Activated T-cell treated with anti-CD3 and anti-CD28 coated beads, Interleukin-2, amount 50 U/mL, for 24 hours (primary cell): ENCODE results near the gene EFCAB8.
"Not testable (repeated sequence)": the region's sequence is repeated elsewhere in the genome, so short reads cannot be mapped to it uniquely, and the experiment has no call there.

ENCODE experiments used
- DNase-seq: peaks from one replicate; pipeline ENCODE4 v3.0.0-alpha.2; 2020
- H3K27ac Mint-ChIP-seq: 2 replicates; pipeline ENCODE4 v1.8.0; 2020; ENCODE audit warnings: mild to moderate bottlenecking, mixed read lengths
- H3K27me3 Mint-ChIP-seq: 2 replicates; pipeline ENCODE4 v1.8.0; 2020; ENCODE audit warnings: mixed read lengths
- H3K36me3 Mint-ChIP-seq: 2 replicates; pipeline ENCODE4 v1.8.0; 2020; ENCODE audit warnings: low read depth, mixed read lengths
- H3K4me1 Mint-ChIP-seq: 2 replicates; pipeline ENCODE4 v1.8.0; 2020; ENCODE audit warnings: low read depth, mixed read lengths
- H3K4me3 Mint-ChIP-seq: 2 replicates; pipeline ENCODE4 v1.8.0; 2020; ENCODE audit warnings: mild to moderate bottlenecking, moderate library complexity, mixed read lengths
- H3K9me3 Mint-ChIP-seq: 2 replicates; pipeline ENCODE4 v1.8.0; 2020; ENCODE audit warnings: mixed read lengths

The EFCAB8 gene

DNA sequence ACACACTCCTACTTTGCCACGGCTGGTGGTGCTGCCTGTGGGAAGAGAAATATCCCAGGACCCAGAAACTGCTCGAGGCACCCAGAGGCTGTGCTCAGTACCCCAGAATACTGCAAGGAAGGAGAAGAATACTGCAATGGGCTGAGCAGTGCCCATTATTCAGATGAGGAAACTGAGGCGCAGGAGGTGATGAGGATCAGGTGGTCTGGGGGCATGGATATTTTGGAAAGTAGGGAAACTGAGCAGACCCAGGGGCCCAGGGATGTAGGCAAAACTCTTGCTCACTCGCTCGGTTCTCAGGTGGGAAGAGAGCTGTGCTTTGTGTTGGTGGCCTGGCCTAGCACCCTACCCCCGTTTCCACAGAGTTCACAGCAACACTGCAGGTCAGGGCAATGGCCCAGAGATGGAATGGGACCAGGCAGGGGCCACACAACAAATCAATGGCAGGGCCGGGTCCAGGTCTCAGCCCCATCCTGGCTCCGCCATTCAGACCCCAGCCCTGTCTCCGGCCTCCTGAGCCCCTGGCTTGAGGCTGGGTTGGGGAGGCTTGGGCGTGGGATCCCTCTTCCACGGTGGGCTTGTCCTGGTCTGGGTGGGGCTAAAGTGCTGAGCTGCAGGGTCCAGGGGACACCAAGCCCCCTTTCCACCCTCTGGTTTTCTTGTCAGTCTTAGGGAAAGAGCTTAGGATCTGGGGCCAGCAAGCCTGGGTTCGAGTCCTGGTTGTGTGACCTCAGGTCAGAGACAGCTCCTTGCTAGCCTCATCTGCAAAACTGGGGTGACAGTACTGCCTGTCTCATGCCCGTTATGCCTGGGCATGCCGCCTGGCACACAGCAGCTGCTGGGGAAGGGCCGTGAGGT lies 111.6 kb downstream of the EFCAB8 start:
- Mint-ChIP-seq H3K27me3 (no peaks in the 10 kb centered on the region), H3K4me1 (no peaks in the 10 kb centered on the region), H3K36me3 (peaks cover 6% of the 10 kb centered on the region), H3K4me3 (peak overlapping the region; percentile 8), H3K9me3 (peaks cover 3% of the 10 kb centered on the region), H3K27ac (no peak overlapping the region)
- DNase-seq, result no peak

- no peak overlapping the region for H3K27ac Mint-ChIP-seq
- peak; percentile 63 for DNase-seq
- H3K27me3 Mint-ChIP-seq, result no peaks in the 10 kb centered on the region
- H3K4me3 Mint-ChIP-seq, result no peak overlapping the region
- peaks cover 6% of the 10 kb centered on the region for H3K36me3 Mint-ChIP-seq
- H3K9me3 Mint-ChIP-seq, result peaks cover 6% of the 10 kb centered on the region
- no peaks in the 10 kb centered on the region for H3K4me1 Mint-ChIP-seq
Observed at GRCh38 chr20:32970973-32971300, 112.2 kb downstream of the EFCAB8 start.

GRCh38 chr20:32971703-32972161 lies 113.0 kb downstream of the EFCAB8 start:
- no peaks in the 10 kb centered on the region for H3K27me3 Mint-ChIP-seq
- H3K9me3 Mint-ChIP-seq, result peaks cover 14% of the 10 kb centered on the region
- no peak overlapping the region for H3K4me3 Mint-ChIP-seq
- H3K27ac Mint-ChIP-seq, result no peak overlapping the region
- DNase-seq, result peak; percentile 70
- H3K36me3 Mint-ChIP-seq, result peaks cover 6% of the 10 kb centered on the region
- peaks cover 7% of the 10 kb centered on the region for H3K4me1 Mint-ChIP-seq

DNA sequence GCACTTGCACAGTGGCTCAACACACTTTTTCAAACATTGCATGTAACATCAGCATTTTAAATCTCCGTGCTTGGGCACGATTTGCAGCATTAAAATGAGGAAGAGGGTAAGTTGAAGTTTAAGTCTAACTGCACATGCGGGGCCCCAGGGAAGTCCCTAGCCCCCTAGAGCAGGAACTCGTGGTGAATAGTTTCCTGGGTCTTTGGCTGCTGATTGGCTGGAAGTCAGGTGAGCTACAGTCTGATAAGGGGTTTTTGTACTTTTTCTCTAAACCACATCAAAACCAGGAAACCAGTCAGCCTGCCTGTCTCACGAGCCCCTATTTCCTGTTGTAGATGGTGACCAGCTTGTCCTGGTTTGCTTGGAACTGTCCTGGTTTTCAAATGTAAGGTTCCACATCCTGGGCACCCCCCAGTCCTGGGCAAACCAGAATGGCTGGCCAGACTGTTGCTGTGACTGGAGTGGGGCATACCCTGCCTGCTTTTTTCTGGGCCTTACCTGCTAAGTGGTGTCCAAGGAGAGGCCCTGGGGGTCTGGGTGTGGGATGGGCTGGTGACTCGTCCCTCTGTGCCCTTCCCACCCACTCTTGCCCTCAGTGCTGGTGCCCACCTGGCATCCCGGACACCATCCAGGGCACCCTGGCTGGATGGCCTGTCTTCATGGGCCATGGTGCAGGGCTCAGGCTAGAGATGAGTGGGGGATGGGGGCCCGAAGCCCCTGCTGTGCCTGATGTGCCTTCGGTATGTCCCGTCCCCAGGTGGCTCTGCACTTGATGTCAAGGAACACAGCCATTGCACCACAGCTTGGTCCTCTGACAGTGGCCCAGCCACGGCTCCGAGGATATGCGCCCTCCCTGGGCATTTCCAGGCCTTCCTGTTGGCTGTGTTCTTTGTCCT lies 113.7 kb downstream of the EFCAB8 start:
- Mint-ChIP-seq H3K36me3 (peaks cover 6% of the 10 kb centered on the region), H3K9me3 (peaks cover 17% of the 10 kb centered on the region), H3K27ac (no peak overlapping the region), H3K4me3 (no peak overlapping the region), H3K4me1 (peaks cover 13% of the 10 kb centered on the region), H3K27me3 (no peaks in the 10 kb centered on the region)
- peak; percentile 79 for DNase-seq

DNA sequence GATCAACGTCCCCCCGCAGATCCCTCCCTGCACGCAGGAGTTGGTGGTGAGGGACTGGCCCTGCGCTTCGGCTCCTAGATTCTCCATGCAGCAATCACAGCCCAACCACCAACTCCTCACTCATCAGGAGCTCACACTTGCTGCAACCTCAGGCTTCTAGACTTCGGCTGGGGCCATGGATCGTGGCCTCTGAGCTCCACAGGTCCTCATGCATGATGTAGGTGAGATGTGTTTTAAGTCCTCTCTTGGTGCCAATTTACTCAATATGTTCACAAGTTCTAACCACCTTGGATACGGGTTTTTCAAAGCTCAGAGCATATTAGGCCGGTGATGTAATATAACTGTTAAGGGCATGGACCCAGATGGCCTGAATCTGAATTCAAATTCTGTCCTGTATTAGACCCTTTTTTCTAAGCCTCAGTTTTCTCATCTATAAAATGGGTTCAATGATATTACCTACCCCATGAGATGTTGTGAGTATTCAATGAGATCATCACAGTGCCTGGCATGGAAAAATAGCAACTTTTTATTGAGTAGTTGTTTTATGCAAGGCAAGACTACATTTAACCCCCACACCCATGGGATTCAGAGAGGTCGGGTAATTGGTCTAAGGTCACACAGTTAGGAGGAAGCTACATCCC lies 114.5 kb downstream of the EFCAB8 start:
- peaks cover 6% of the 10 kb centered on the region for H3K36me3 Mint-ChIP-seq
- peaks cover 17% of the 10 kb centered on the region for H3K9me3 Mint-ChIP-seq
- H3K4me1 Mint-ChIP-seq, result peaks cover 15% of the 10 kb centered on the region
- H3K27me3 Mint-ChIP-seq, result no peaks in the 10 kb centered on the region
- peak overlapping the region; percentile 7 for H3K4me3 Mint-ChIP-seq
- H3K27ac Mint-ChIP-seq, result no peak overlapping the region
- no peak for DNase-seq

DNA sequence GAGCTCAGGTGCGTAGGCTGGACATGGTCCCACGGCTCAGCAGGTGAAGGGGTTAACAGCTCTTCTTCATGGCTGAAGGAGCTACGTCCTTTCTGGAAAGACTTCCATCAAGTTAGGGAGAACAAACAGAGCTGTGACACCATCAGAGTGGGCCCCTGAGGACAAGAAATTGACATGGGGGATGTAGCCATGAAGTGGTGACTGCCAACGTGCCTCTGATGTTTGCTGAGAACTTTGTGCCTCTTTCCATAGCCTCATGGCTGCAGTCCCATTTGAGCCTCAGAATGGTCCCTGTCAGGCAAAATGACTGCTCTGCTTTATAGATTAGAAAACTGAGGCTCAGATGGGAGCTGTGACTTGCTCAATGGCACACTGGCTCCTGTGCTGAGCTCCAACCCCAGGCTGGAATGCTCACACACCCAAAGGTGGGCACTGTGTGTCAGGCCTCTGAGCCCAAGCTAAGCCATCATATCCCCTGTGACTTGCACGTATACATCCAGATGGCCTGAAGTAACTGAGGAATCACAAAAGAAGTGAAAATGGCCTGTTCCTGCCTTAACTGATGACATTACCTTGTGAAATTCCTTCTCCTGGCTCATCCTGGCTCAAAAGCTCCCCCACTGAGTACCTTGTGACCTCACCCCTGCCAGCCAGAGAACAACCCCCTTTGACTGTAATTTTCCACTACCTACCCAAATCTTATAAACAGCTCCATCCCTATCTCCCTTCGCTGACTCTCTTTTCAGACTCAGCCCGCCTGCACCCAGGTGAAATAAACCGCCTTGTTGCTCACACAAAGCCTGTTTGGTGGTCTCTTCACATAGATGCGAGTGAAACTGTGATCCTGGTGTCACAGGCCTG lies 115.7 kb downstream of the EFCAB8 start:
- Mint-ChIP-seq H3K4me1 (peaks cover 15% of the 10 kb centered on the region), H3K9me3 (peaks cover 17% of the 10 kb centered on the region), H3K4me3 (peak overlapping the region; percentile 35)
- DNase-seq, result peak; percentile 40
- H3K36me3 Mint-ChIP-seq, H3K27ac Mint-ChIP-seq, H3K27me3 Mint-ChIP-seq: not testable (repeated sequence)

GRCh38 chr20:32975121-32975520 lies 116.4 kb downstream of the EFCAB8 start:
- H3K4me1 Mint-ChIP-seq, result peaks cover 15% of the 10 kb centered on the region
- DNase-seq, H3K27ac Mint-ChIP-seq, H3K36me3 Mint-ChIP-seq, H3K4me3 Mint-ChIP-seq, H3K27me3 Mint-ChIP-seq: not testable (repeated sequence)
- peaks cover 17% of the 10 kb centered on the region for H3K9me3 Mint-ChIP-seq

DNA sequence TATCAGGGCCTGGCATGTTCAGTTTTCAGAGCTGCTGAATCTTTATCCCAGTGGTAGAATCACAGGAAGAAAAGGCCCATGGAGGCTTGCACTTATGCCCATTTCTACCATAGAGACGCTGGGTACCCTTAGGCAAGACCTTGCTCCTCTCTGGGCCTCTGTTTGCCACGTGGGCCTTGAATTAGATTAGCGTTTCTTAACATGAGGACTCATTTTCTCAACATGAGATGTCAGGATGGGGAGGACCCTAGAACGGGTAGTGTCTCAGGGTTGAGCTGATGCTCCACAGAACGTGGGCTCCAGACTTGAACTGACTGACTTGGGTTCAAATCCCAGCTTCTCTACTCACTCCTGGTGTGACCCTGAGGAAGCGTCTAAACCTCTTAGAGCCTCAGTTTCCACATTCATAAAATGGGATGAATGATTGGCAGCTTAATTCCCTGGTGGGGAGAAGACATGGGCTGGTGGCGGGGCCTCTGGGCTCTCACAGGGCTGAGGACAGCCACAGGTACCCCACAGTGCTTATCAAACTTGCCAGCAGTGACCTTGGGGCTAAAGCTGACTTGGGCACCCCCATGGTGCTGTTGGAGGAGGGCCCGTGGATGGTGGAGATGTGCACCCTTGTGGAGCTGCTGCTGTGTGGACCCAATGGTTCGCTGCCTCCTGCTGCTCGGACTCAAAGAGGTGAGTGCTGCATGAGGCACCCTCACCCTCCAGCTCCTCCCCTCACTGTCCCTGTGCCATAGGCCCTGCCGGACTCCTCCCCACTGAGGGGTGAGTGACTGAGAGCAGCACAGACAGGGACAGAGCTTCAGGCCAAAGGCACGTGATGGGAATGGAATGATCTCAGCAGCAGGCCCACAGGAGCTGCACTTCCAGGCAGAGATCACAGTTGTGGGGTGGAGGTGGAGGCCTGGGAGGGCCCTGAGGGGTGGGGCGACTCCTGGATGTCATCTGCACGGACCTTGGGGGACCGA lies 117.3 kb downstream of the EFCAB8 start:
- H3K36me3 Mint-ChIP-seq, result peaks cover 6% of the 10 kb centered on the region
- H3K27ac Mint-ChIP-seq, result peak overlapping the region; percentile 72
- H3K4me1 Mint-ChIP-seq, result peaks cover 15% of the 10 kb centered on the region
- peak; percentile 30 for DNase-seq
- peaks cover 17% of the 10 kb centered on the region for H3K9me3 Mint-ChIP-seq
- H3K27me3 Mint-ChIP-seq, result no peaks in the 10 kb centered on the region
- no peak overlapping the region for H3K4me3 Mint-ChIP-seq

- H3K36me3 Mint-ChIP-seq, result peaks cover 6% of the 10 kb centered on the region
- H3K4me3 Mint-ChIP-seq, result no peak overlapping the region
- peaks cover 17% of the 10 kb centered on the region for H3K9me3 Mint-ChIP-seq
- H3K27ac Mint-ChIP-seq, result peak overlapping the region; percentile 72
- peak; percentile 37 for DNase-seq
- peaks cover 15% of the 10 kb centered on the region for H3K4me1 Mint-ChIP-seq
- H3K27me3 Mint-ChIP-seq, result no peaks in the 10 kb centered on the region
Observed at GRCh38 chr20:32976746-32977145, 118.0 kb downstream of the EFCAB8 start.

DNA sequence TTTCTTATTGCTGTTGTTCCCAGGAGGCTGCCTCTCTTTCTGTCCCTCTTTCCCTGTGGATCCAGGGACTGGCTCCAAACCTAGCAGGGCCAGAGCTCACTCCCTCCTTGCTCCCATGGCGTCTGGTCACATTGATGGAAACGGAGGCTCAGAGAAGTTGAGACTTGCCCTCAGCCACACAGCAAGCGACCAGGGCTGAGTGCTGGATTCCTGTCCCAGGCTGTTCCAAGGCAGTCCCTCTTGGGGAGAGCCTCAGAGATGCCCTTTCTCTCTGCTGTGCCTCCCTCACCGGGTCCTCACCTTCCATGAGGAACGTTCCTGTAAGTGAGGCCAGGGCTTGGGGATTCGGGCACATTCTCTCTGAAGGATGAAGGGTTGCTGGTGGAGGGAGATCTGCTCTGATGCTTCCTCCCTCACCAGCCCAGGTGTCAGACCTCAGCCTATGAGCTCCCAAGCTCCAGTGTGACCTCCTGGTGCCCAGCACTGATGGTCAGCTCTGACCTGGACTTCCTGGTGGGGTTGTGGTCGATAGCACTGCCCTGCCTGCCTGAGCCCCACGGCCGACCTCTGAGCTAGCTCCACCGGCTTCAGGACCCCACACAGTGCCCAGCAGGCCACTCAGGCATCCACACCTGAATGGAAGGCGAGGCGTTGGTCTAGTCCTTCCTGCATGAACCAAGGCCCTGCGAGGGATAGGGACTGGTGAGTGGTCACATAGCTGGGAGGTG lies 118.7 kb downstream of the EFCAB8 start:
- H3K4me3 Mint-ChIP-seq, result no peak overlapping the region
- peaks cover 17% of the 10 kb centered on the region for H3K9me3 Mint-ChIP-seq
- DNase-seq, result peak; percentile 23
- no peaks in the 10 kb centered on the region for H3K27me3 Mint-ChIP-seq
- H3K27ac Mint-ChIP-seq, result peak overlapping the region; percentile 72
- peaks cover 17% of the 10 kb centered on the region for H3K4me1 Mint-ChIP-seq
- H3K36me3 Mint-ChIP-seq, result peaks cover 6% of the 10 kb centered on the region

DNA sequence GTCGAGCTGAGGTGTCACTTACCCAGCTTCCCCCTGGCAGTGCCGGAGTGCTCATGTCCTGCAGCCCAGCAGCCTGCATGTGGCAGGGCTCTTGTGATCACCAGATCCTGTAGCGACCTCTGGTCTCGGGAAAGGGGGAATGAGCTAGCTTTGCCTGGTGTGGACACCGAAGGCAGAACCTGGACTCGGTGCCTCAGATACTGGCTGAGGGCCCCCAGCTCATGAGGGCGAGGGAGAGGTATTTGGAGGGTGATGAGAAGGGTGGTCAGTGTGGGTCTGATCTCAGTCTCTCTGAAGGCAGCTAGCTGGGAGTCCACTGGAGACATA lies 119.2 kb downstream of the EFCAB8 start:
- Mint-ChIP-seq H3K36me3 (peaks cover 4% of the 10 kb centered on the region), H3K9me3 (peaks cover 17% of the 10 kb centered on the region), H3K4me1 (peaks cover 19% of the 10 kb centered on the region), H3K27me3 (no peaks in the 10 kb centered on the region), H3K27ac (no peak overlapping the region), H3K4me3 (no peak overlapping the region)
- DNase-seq, result peak; percentile 30

- Mint-ChIP-seq H3K36me3 (peaks cover 3% of the 10 kb centered on the region), H3K27me3 (no peaks in the 10 kb centered on the region), H3K4me1 (peaks cover 19% of the 10 kb centered on the region), H3K27ac (peak overlapping the region; percentile 29), H3K4me3 (no peak overlapping the region), H3K9me3 (peaks cover 17% of the 10 kb centered on the region)
- peak; percentile 22 for DNase-seq
Observed at GRCh38 chr20:32979201-32979998, 120.7 kb downstream of the EFCAB8 start.
